K562 (cell line): ENCODE measurements around the gene NECTIN2. TPM values are rescaled to one million over a fixed set of nuclear protein-coding genes. Genes with fewer than 3 reads are reported as not detected.

Experiments
- ATF1 ChIP-seq, 2 experiments: fragments of 450-650 bp in 1 of 2; IDR thresholded peaks; 2 replicates each; pipeline ENCODE4 v1.6.1; 2016; ENCODE audit warnings: missing compliant biosample characterization in 1 of 2, missing genetic modification characterization in 1 of 2
- CEBPB ChIP-seq: fragments of 450-650 bp; IDR thresholded peaks from 2 replicates; pipeline ENCODE4 v1.6.1; 2016; ENCODE audit warnings: missing genetic modification characterization, missing compliant biosample characterization
- CREB3L1 ChIP-seq: fragments of 450-650 bp; IDR thresholded peaks from 2 replicates; pipeline ENCODE4 v1.6.1; 2014; ENCODE audit warnings: low read depth, mild to moderate bottlenecking, moderate library complexity, borderline replicate concordance
- FOS ChIP-seq: IDR thresholded peaks from 3 replicates; pipeline ENCODE4 v1.6.1; 2011; ENCODE audit not compliant: insufficient read length; ENCODE audit errors: extremely low read depth
- HNRNPL ChIP-seq: fragments of 200-400 bp; formaldehyde crosslinking; IDR thresholded peaks from 2 replicates; pipeline ENCODE4 v1.6.1; 2017; ENCODE audit warnings: low read depth, mild to moderate bottlenecking, low read length
- KDM1A ChIP-seq, 2 experiments: fragments of 450-650 bp; IDR thresholded peaks; 2 replicates each; pipeline ENCODE4 v1.6.1; 2016; ENCODE audit warnings: mild to moderate bottlenecking in 2 of 2
- KLF1 ChIP-seq: fragments of 450-650 bp; IDR thresholded peaks from 2 replicates; pipeline ENCODE4 v1.6.1; 2016; ENCODE audit warnings: missing genetic modification characterization, missing compliant biosample characterization
- NFE2L1 ChIP-seq: fragments of 450-650 bp; IDR thresholded peaks from 2 replicates; pipeline ENCODE4 v1.6.1; 2016; ENCODE audit warnings: missing genetic modification characterization, low read depth, mild to moderate bottlenecking, missing compliant biosample characterization, moderate library complexity, borderline replicate concordance
- PREB ChIP-seq: sonication (generic); formaldehyde crosslinking; IDR thresholded peaks from 2 replicates; pipeline ENCODE4 v1.8.1; 2023; ENCODE audit warnings: mild to moderate bottlenecking, missing genetic modification reagents
- SMAD4 ChIP-seq: fragments of 250-450 bp; sonication (Bioruptor Pico); conservative IDR thresholded peaks from 2 replicates; pipeline ENCODE4 v1.8.0; 2021; ENCODE audit warnings: inconsistent platforms, mild to moderate bottlenecking, moderate library complexity
- TAF1 ChIP-seq: IDR thresholded peaks from 2 replicates; pipeline ENCODE4 v1.6.1; 2011; ENCODE audit warnings: mild to moderate bottlenecking, low read length, moderate library complexity; ENCODE audit not compliant: insufficient read depth, control insufficient read depth, severe bottlenecking; ENCODE audit errors: extremely low read depth
- ZBTB12 ChIP-seq: fragments of 250-450 bp; sonication (Bioruptor Pico); IDR thresholded peaks from 2 replicates; pipeline ENCODE4 v1.4.0; 2020
- ZNF184 ChIP-seq: sonication (generic); formaldehyde crosslinking; IDR thresholded peaks from 2 replicates; pipeline ENCODE4 v1.5.0; 2020; ENCODE audit warnings: missing genetic modification reagents
- polyA plus RNA-seq, 8 experiments: library from polyadenylated mRNA; depleted of rRNA in 4 of 8; stranded (reverse) in 5 of 8; unstranded in 3 of 8; fragments of >200 nt; fragmentation: Nextera tagmentation in 2 of 8; fragmentation: Illumina TruSeq in 1 of 8; extraction: Ambion mirVana in 2 of 8; extraction: Trizol in 1 of 8; gene quantifications; 2 replicates each; pipeline versions ENCODE4 v1.2.1 to v1.2.3, GENCODE V29; 2011 to 2014; ENCODE audit warnings: inconsistent platforms in 1 of 8, missing spikeins in 1 of 8
- total RNA-seq, 7 experiments: library from RNA; depleted of rRNA in 6 of 7; stranded (reverse); fragments of >200 nt in 6 of 7; fragmentation: Illumina TruSeq in 2 of 7; extraction: Trizol in 2 of 7; gene quantifications; 2 replicates each; pipeline versions ENCODE4 v1.2.1 to v1.2.3, GENCODE V29; 2011 to 2021; ENCODE audit warnings: low replicate concordance in 1 of 7
- TF ChIP-seq, protein P1 (sequence below): sonication (generic); formaldehyde crosslinking; IDR thresholded peaks from 2 replicates; pipeline ENCODE4 v1.8.0; 2022; ENCODE audit warnings: mild to moderate bottlenecking, low read depth, missing genetic modification reagents
- TF ChIP-seq, protein P2 (sequence below): fragments of 450-650 bp; IDR thresholded peaks from 2 replicates; pipeline ENCODE4 v1.6.1; 2016; ENCODE audit warnings: borderline replicate concordance
- TF ChIP-seq, protein P3 (sequence below): fragments of 250-450 bp; sonication (Bioruptor Pico); IDR thresholded peaks from 2 replicates; pipeline ENCODE4 v1.9.0; 2021; ENCODE audit warnings: mild to moderate bottlenecking, inconsistent platforms

Gene NECTIN2
- total and polyA plus RNA-seq, 9 of the 15 experiments (the other 6 are each of a cell fraction or from before 2014, with no cell fraction given) = 3.9 to 94.9 (median 34.9) TPM

DNA sequence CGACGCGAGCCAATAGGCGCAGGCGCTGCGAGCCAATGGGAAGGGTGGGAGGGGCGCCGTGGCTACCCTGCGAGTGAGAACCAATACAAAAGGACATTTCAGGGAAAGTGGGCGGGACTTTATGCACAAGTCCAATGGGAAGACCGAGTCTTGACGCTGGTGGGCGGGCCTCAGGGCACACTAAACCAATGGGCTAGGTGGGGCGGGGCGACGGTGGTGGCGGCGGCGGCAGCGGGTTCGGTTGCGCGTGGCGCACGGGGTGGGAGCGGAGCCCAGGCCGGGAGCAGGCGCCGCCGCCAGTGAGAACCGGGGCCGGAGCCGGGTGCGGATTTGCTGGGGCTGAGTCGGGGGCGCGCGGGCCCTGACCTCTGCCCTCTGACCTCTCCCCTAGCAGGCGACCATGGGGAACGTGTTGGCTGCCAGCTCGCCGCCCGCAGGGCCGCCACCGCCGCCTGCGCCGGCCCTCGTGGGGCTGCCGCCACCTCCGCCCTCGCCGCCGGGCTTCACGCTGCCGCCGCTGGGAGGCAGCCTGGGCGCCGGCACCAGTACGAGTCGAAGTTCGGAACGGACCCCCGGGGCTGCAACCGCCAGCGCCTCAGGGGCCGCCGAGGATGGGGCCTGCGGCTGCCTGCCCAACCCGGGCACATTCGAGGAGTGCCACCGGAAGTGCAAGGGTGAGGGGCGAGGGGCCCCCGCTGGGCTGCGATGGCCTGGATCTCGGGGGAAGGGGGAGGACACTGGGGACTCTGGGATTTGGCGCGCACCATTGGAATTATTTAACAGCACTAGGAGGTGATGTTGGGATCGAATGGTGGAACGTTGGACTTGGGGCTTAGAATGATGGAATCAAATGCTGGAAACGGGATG is 45.2 kb downstream of the NECTIN2 start, which contains the start of gene TOMM40 (continued):
- TF ChIP-seq, protein P1, sequence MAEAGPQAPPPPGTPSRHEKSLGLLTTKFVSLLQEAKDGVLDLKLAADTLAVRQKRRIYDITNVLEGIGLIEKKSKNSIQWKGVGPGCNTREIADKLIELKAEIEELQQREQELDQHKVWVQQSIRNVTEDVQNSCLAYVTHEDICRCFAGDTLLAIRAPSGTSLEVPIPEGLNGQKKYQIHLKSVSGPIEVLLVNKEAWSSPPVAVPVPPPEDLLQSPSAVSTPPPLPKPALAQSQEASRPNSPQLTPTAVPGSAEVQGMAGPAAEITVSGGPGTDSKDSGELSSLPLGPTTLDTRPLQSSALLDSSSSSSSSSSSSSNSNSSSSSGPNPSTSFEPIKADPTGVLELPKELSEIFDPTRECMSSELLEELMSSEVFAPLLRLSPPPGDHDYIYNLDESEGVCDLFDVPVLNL = no peak
- TF ChIP-seq NFE2L1 (tag) (no peak), ZBTB12 (CRISPR knock-in tag) (peak; percentile 58), KDM1A (IDR thresholded peaks at IDR 0.05) (no peak), ZNF184 (CRISPR knock-in tag) (no peak), PREB (CRISPR knock-in tag) (no peak), FOS (peak; percentile 84), SMAD4 (CRISPR knock-in tag) (peak; percentile 41; the same call in 1 of the 2 replicates), CREB3L1 (peak; percentile 69), HNRNPL (no peak; the same call in 1 of the 2 replicates), TAF1 (peak; percentile 72), CEBPB (tag) (no peak), ATF1 (CRISPR knock-in tag; IDR thresholded peaks at IDR 0.05) (no peak), ATF1 (tag; IDR thresholded peaks at IDR 0.05) (peak; percentile 70), KLF1 (tag) (0 out of 2 replicates have a peak, but pooled peaks have one; percentile 39)
- TF ChIP-seq, protein P2, sequence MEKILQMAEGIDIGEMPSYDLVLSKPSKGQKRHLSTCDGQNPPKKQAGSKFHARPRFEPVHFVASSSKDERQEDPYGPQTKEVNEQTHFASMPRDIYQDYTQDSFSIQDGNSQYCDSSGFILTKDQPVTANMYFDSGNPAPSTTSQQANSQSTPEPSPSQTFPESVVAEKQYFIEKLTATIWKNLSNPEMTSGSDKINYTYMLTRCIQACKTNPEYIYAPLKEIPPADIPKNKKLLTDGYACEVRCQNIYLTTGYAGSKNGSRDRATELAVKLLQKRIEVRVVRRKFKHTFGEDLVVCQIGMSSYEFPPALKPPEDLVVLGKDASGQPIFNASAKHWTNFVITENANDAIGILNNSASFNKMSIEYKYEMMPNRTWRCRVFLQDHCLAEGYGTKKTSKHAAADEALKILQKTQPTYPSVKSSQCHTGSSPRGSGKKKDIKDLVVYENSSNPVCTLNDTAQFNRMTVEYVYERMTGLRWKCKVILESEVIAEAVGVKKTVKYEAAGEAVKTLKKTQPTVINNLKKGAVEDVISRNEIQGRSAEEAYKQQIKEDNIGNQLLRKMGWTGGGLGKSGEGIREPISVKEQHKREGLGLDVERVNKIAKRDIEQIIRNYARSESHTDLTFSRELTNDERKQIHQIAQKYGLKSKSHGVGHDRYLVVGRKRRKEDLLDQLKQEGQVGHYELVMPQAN = peak; percentile 65; the same call in 1 of the 2 replicates
- TF ChIP-seq, protein P3, sequence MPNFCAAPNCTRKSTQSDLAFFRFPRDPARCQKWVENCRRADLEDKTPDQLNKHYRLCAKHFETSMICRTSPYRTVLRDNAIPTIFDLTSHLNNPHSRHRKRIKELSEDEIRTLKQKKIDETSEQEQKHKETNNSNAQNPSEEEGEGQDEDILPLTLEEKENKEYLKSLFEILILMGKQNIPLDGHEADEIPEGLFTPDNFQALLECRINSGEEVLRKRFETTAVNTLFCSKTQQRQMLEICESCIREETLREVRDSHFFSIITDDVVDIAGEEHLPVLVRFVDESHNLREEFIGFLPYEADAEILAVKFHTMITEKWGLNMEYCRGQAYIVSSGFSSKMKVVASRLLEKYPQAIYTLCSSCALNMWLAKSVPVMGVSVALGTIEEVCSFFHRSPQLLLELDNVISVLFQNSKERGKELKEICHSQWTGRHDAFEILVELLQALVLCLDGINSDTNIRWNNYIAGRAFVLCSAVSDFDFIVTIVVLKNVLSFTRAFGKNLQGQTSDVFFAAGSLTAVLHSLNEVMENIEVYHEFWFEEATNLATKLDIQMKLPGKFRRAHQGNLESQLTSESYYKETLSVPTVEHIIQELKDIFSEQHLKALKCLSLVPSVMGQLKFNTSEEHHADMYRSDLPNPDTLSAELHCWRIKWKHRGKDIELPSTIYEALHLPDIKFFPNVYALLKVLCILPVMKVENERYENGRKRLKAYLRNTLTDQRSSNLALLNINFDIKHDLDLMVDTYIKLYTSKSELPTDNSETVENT (CRISPR knock-in tag) = peak; percentile 93
